GM18505 (cell line): Measurements from ENCODE around the gene RBP2.

Experiments used
- ATAC-seq: cut with Tn5 transposase; IDR thresholded peaks from one replicate; pipeline ENCODE4 v1.9.1; 2021; ENCODE audit not compliant: unreplicated experiment
- POLR2A ChIP-seq: IDR thresholded peaks from 4 replicates; pipeline ENCODE4 v1.6.1; 2011; ENCODE audit warnings: borderline replicate concordance; ENCODE audit not compliant: insufficient read depth, insufficient read length; ENCODE audit errors: extremely low read depth

The RBP2 gene

DNA sequence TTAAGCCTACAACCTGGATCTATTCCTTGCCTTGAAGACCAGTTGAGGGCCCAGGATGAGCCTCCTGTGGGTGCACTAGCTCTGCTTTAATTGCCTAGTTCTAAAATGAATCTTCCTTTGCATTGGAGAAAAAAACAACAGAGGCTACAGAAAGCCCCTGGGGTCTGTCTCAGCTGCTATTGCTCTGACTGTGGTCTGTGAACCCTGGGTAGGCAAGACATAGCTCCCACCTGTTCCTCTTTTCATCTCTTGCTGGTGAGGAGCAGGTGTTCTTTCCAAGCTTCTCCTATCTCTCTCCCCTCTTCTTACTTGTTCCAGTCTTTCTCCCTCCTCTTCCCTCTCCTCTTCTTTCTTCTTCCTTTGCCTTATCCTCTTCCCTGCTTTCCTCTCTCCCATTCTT lies 28.8 kb downstream of the RBP2 start:
- ATAC-seq = no peak
- TF ChIP-seq POLR2A = no peak

DNA sequence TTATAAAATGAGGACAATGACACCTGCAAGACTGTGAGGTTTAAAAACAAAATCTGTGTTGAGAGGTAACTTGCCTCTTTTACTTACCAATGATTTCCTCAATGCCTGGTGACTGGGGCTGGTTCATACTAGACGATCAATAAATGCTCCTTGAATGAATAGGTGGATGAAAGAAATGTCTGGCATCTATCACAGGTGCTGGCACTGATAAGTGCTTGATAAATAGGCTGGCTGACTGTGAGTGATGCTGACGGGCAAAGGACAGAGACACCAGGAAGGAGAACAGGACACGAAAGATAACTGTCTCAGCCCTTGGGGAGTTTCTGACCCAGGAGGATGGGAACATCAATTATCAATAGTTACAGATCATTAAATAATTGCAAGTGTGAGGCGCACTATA lies 31.9 kb downstream of the RBP2 start:
- ATAC-seq = no peak
- no peak for TF ChIP-seq POLR2A

DNA sequence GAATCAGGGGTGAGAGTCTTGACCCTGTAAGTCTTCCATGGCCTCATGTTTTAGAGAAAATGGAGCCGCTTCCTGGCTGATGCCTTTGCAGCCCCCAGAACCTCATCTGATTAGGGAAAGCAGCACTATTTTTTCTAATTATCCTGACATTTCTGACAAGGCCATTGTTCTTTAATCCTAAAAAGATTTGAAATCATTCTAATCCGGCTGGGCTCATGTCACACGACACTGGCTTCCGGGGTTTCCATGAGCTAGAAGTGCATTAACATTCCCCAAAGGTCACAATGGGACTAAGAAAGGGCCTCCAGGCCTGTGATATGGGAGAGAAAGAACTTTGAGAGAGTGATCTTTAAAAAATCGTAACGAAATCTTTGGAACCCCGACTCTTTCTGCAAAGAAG lies 33.1 kb downstream of the RBP2 start:
- TF ChIP-seq POLR2A = no peak
- no peak for ATAC-seq

DNA sequence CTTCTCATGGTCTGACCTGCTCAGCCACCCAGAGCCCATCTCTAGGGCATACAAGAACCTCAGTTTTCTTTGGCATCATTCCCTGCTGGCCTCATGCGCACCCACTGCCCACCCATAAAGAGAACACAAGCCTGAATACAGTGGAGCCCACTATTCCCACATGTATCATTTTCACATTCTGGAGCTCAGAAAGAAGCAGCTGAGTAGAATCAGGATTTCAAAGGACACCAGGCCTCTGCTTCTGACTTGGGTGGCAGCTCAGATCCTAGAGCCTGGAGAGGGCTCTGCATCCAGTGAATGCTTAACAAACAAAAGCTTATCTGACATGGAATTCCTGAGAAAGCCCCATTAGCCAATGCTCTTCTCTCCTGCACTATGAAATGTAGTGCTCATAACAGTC lies 34.7 kb downstream of the RBP2 start:
- no peak for ATAC-seq
- TF ChIP-seq POLR2A = no peak

DNA sequence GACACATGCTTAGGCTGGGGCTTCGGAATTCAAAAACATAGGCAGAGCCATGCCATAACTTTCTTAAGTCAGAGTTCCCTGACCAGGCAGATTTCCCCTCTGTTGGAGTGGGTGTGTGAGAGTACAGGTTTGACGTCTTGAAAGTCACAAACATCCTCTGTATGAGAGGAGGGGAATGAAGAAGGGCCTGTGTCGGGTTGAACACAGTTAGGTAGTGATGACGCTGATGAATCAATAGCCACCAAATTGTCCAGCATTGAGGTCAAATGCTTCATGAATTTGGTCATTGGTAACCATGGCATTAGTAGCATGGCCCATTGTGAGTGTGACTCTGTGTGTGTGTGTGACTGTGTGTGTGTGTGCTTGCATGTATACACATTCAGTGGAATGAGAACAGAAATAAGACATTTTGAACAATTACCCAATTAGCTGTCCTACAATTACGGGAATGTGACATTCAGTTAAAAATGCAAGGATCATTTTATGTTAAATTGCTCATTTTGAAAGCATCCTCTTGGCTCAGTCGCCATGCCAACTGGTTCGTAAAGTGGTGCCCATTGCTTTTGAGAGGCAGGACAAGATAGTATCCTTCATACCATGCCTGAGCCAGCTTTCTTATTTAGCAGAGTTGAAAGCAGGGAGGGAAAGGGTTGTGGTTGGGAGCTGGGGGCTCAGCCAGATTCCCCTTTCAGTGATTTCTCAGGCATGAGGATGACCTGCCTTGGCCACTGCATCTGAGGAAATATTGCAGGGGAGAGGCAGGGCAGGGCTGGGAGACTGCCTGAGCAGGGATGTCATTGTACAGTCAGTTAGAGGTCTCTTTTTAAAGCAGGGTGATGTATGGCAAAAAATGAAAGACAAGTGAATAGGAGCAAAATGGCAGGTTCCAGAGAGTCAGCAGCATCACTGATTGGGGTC lies 35.4 kb downstream of the RBP2 start:
- ATAC-seq = no peak
- TF ChIP-seq POLR2A = no peak

DNA sequence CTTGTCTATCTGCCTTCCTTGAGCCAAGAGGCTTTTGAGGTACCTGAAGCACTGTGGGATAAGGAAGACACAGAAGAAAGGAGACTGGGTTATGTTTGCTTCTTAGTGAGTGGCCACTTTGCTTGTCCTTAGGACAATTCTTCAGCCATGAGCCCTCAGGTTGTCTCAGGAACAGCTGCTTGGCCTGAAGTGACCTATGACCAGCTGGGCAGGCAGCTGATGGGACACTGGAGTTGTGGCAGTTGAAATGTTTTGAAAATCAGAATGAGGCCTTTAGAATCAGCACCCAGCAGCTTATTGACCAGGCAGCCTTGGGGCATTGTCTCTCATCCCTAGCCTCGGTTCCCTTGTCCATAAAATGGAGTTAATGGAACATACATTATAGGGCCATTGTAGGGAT lies 37.0 kb downstream of the RBP2 start:
- TF ChIP-seq POLR2A = no peak
- no peak for ATAC-seq

DNA sequence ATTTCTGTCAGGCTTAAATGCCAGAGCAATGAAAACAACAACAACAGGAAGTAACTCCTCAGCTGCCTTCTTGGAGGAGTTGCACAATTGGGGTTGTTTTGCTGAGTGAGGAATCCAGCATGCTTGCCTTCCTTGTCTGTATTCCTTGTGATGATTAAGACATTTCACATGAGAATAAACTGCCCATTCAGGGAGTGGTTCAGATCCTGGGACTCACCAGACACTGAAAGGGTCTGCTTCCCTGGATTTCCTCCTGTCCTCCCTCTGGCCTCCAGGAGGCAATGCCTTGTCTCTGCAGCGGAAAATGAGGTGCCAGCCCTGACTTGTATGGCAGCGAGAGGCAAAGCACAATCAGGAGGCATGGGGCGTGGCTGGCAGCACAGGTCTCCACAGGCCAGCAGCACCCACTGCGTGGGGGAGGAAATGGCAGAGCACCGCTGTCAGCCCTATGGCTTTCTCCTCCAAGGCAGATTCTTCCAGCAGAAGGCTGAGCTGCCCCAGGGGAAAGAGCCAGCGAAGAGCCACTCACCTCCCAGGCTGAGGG lies 41.5 kb downstream of the RBP2 start:
- no peak for ATAC-seq
- TF ChIP-seq POLR2A = no peak

DNA sequence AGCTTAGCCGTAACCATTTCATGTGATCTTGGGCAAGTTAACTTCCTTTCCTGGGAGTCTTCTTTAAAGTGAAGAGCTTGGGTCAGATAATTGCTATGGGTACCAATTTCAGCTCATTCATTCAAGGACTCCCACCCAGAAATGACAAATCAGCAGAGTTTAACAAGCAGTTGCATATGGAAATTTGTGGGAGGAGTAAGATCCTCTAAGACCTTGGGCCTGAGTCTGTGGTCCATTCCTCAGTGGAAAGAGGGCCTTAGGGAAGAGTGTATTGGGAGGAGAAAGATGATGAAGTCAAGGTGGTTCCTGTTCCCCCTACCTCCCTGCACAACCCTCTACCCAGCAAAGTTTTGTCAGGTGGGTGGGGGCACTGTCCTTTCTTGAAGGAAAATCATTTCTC lies 42.1 kb downstream of the RBP2 start:
- TF ChIP-seq POLR2A = no peak
- no peak for ATAC-seq

DNA sequence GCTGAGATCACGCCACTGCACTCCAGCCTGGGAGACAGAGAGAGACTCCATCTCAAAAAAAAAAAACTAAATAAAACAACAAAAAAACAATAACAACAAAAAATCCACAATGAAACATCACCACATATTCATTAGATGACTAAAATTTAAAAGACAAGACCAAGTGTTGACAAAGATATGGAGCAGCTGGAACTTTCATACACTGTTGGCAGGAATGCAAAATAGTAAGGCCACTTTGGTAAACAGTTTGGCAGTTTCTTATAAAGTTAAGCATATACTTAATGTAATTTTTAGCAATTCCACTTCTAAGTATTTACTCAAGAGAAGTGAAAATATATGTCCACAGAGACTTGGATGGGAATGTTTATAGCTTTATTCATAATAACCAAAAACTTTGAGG lies 43.2 kb downstream of the RBP2 start:
- no peak for ATAC-seq
- no peak for TF ChIP-seq POLR2A

DNA sequence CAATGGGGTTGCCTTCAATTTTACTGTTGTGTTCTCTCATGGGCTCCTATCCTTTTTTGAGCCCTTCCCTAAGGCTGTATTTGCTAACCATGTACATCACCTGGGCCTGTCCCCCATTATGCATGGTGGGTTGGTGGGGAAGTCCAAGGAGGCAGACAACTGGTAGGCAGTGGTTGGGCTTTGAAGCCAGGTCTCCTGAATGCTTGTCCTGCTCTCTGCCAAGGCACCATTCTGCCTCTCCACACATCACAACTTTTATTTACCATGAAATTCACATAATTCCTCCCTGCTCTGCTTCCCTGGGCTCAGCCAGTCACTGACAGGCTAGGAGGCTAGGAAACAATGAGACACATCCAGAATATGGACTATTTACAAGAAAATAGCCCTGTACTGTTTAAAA lies 45.8 kb downstream of the RBP2 start:
- TF ChIP-seq POLR2A = no peak
- no peak for ATAC-seq

DNA sequence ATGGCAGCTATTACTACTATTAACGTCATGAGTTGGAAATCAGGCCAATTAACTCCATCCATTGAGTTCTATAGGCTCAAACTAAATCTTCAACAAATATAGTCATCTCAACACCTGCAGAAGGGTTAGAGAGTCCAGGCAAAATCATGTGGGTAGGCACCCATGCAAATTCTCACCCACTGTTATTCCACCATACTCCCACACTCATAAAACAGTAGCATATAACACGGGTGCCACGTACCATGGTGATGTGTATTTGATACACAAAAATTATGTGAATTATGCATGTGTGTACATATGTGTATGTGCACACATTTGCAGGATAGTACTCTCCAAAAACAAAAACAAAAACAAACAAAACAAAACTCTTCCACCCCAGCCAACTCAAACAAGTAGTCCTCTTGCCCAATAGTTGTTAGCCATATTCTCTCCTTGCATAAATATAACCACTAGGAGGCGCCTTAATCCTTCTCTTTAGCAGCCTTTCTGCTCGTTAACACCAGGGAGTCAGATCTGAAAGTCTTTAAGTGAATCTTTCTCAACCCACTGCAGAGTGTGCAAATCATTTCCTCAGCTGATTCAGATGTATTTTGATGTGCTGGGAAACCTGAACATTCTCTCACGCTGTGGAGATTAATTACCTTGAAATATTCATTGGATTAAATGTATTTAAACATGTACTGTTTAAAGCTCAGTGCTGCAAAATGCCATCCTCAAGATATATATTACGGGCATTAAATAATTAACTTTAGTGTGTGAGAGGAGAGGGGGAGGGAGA lies 48.8 kb downstream of the RBP2 start:
- ATAC-seq = peak; percentile 80
- TF ChIP-seq POLR2A = no peak

DNA sequence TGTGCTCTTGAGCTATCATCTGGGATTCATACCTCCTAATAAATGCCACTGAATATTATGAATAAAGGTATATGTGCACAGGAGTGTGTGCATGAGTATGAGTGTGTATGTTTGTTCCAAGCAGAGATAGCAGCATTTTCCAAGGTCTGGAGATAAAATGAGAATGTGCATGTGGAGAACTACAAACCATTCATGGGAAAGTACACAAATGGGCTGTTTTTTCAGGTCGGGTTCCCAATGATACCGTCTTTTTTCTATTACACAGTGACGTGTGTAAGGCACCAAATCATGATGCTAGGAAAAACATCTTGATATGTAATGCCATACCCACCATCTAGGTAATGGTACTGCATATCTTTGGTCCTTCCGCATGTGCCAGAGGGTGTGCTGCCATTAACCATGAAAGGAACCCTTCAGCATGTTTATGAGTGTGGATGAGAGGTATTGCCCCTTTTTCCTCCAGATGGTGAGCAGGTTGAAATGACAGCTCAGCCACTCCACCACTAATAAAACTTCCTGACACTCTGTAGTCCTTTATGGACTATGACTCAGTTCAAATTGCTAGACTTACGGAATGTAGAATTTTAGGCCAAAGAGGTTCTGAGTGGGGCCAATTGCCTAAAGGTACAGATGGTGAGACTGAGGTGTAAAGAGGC lies 50.4 kb downstream of the RBP2 start:
- ATAC-seq = no peak
- no peak for TF ChIP-seq POLR2A

DNA sequence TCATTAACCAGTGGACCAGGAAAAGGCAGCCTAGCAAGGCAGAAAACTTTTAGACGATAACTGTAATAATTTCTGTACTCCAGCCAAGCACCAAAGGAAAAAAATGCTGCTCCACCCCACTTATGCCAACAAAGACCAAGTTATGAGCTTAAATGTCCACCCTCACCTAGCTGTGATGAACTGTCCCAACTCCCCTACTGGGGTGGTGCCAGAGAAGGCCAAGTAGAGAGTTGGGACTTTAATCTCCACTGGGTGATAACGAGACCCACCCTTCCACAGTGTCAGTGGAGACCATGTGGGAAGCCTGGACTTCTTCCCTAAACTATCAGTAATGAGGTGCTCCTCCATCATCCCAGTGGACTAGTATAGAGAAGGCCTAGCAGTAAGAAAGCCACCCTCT lies 53.1 kb downstream of the RBP2 start:
- no peak for TF ChIP-seq POLR2A
- ATAC-seq = no peak
